Activated CD4-positive, alpha-beta T cell treated with anti-CD3 and anti-CD28 coated beads for 36 hours (primary cell): ENCODE data around the gene RDH5. TPM values are rescaled to one million over a fixed set of nuclear protein-coding genes. Genes with fewer than 3 reads are reported as not detected.

ENCODE experiments used
- ATAC-seq: fragments of 200-7000 bp; cut with Tn5 transposase; one replicate; pipeline ENCODE4 v1.10.0; 2021; ENCODE audit warnings: mild to moderate bottlenecking, moderate library complexity
- CTCF ChIA-PET: fragments of 350-600 bp; sonication (Branson Sonifier 250); formaldehyde crosslinking; loops from one replicate; lab custom pipeline; 2021; ENCODE audit warnings: antibody characterized with exemption; lab: Charles Lee
- POLR2A ChIA-PET: fragments of 350-600 bp; sonication (Branson Sonifier 250); formaldehyde crosslinking; loops from one replicate; lab custom pipeline; 2021; ENCODE audit warnings: antibody characterized with exemption, inconsistent platforms; lab: Charles Lee
- DNase-seq: peaks from one replicate; pipeline ENCODE4 v3.0.0-alpha.2; 2020
- H3K27ac Mint-ChIP-seq: one replicate; pipeline ENCODE4 v1.8.0; 2021; ENCODE audit warnings: mixed read lengths
- H3K27me3 Mint-ChIP-seq: one replicate; pipeline ENCODE4 v1.8.0; 2021; ENCODE audit warnings: mixed read lengths
- H3K36me3 Mint-ChIP-seq: one replicate; pipeline ENCODE4 v1.8.0; 2021; ENCODE audit warnings: low read depth, mixed read lengths
- H3K4me1 Mint-ChIP-seq: one replicate; pipeline ENCODE4 v1.8.0; 2021; ENCODE audit warnings: mixed read lengths
- H3K4me3 Mint-ChIP-seq: one replicate; pipeline ENCODE4 v1.8.0; 2021; ENCODE audit warnings: mild to moderate bottlenecking, moderate library complexity, mixed read lengths
- H3K9me3 Mint-ChIP-seq: one replicate; pipeline ENCODE4 v1.8.0; 2021; ENCODE audit warnings: low read depth, mixed read lengths
- intact Hi-C, 2 experiments: fragments of 100-400 bp; cut with DNase I in 1 of 2; cut with micrococcal nuclease in 1 of 2; formaldehyde crosslinking; loops; one replicate each; pipeline versions ENCODE4 v1.14.2 to v1.15.1; 2022 to 2024; cut with DNase I, micrococcal nuclease
- total RNA-seq, 2 experiments: library from RNA; stranded (reverse); gene quantifications; one replicate each; pipeline ENCODE4 v1.2.3, GENCODE V29; 2021

Gene RDH5
- total RNA-seq, 2 experiments from 2014 or later: 9.6 to 12.2 TPM

- H3K36me3 Mint-ChIP-seq: no peaks in the 10 kb centered on the region
- H3K27me3 Mint-ChIP-seq: peaks cover 20% of the 10 kb centered on the region
- ATAC-seq (no peak), DNase-seq (no peak)
- peak overlapping the region; percentile 70 for H3K4me3 Mint-ChIP-seq
- POLR2A ChIA-PET: interaction anchor here (0.6 kb wide), 1 partner anchor 398 kb away, joined by 3 read pairs; the partner anchor contains the start of gene PA2G4
- peaks cover 18% of the 10 kb centered on the region for H3K4me1 Mint-ChIP-seq
- intact Hi-C loops: no loop called here
- CTCF ChIA-PET: interaction anchor here (0.7 to 3.0 kb wide), 9 partner anchors 10 to 918 kb away, joined by 3 to 13 read pairs (median 4); no protein-coding TSS in a partner anchor
- no peaks in the 10 kb centered on the region for H3K9me3 Mint-ChIP-seq
- no peak overlapping the region for H3K27ac Mint-ChIP-seq
These were observed 13.5 kb upstream of the RDH5 start for GRCh38 chr12:55706568-55707218.

GRCh38 chr12:55707219-55707671 lies 12.9 kb upstream of the RDH5 start:
- Mint-ChIP-seq H3K27me3 (peaks cover 20% of the 10 kb centered on the region), H3K27ac (no peak overlapping the region), H3K4me1 (peaks cover 18% of the 10 kb centered on the region), H3K4me3 (peak overlapping the region; percentile 70), H3K9me3 (no peaks in the 10 kb centered on the region), H3K36me3 (no peaks in the 10 kb centered on the region)
- POLR2A ChIA-PET: no interaction called here
- intact Hi-C loops: no loop called here
- CTCF ChIA-PET: interaction anchor here (0.7 to 3.0 kb wide), 6 partner anchors 10 to 917 kb away, joined by 3 to 13 read pairs (median 4); no protein-coding TSS in a partner anchor
- ATAC-seq (peak; percentile 27), DNase-seq (peak; percentile 27)

GRCh38 chr12:55707841-55708694 lies 12.1 kb upstream of the RDH5 start, which contains the start of gene ITGA7:
Gene ITGA7, minus strand, starts transcription at chr12:55707904. Its CDS starts 222 bp downstream, at chr12:55707682.
- ChIA-PET CTCF (interaction anchor here (0.8 to 3.0 kb wide), 3 partner anchors 9 to 61 kb away, joined by 4 to 13 read pairs (median 5); no protein-coding TSS in a partner anchor), POLR2A (interaction anchor here (0.5 kb wide), 1 partner anchor 139 kb away, joined by 4 read pairs; no protein-coding TSS in a partner anchor)
- peak; percentile 86 for ATAC-seq
- Mint-ChIP-seq H3K4me1 (peaks cover 18% of the 10 kb centered on the region), H3K27me3 (peaks cover 20% of the 10 kb centered on the region), H3K36me3 (no peaks in the 10 kb centered on the region), H3K9me3 (no peaks in the 10 kb centered on the region), H3K27ac (no peak within 1 kb of the TSS), H3K4me3 (peak within 1 kb of the TSS; percentile 70)
- intact Hi-C loops: no loop called here
- DNase-seq: peak; percentile 75

GRCh38 chr12:55708695-55709233 lies 11.4 kb upstream of the RDH5 start:
- ATAC-seq (no peak), DNase-seq (no peak)
- H3K27ac Mint-ChIP-seq: no peak overlapping the region
- ChIA-PET CTCF (no interaction called here), POLR2A (no interaction called here)
- no peaks in the 10 kb centered on the region for H3K36me3 Mint-ChIP-seq
- intact Hi-C loops: no loop called here
- no peaks in the 10 kb centered on the region for H3K9me3 Mint-ChIP-seq
- H3K4me3 Mint-ChIP-seq: peak overlapping the region; percentile 70
- H3K27me3 Mint-ChIP-seq: peaks cover 20% of the 10 kb centered on the region
- peaks cover 18% of the 10 kb centered on the region for H3K4me1 Mint-ChIP-seq

GRCh38 chr12:55711786-55712553 lies 8.2 kb upstream of the RDH5 start:
- Mint-ChIP-seq H3K9me3 (no peaks in the 10 kb centered on the region), H3K27me3 (peaks cover 18% of the 10 kb centered on the region), H3K36me3 (peaks cover 2% of the 10 kb centered on the region), H3K4me3 (no peak overlapping the region), H3K27ac (no peak overlapping the region), H3K4me1 (peaks cover 26% of the 10 kb centered on the region)
- POLR2A ChIA-PET: interaction anchor here (0.6 kb wide), 1 partner anchor 31 kb away, joined by 8 read pairs; a partner anchor contains a TSS
- DNase-seq (no peak), ATAC-seq (no peak)
- intact Hi-C loops: loop anchor here in 1 of 2 experiments (10.0 kb wide), 1 partner anchor 727 kb away; the partner anchor contains the start of gene TESPA1
- CTCF ChIA-PET: interaction anchor here (0.6 to 1.2 kb wide), 5 partner anchors 10 to 56 kb away, joined by 3 to 4 read pairs (median 3); no protein-coding TSS in a partner anchor

- DNase-seq (no peak), ATAC-seq (no peak)
- peaks cover 29% of the 10 kb centered on the region for H3K4me1 Mint-ChIP-seq
- H3K27me3 Mint-ChIP-seq: peaks cover 14% of the 10 kb centered on the region
- H3K27ac Mint-ChIP-seq: no peak overlapping the region
- ChIA-PET POLR2A (no interaction called here), CTCF (interaction anchor here (0.6 to 1.2 kb wide), 3 partner anchors 11 to 55 kb away, joined by 3 to 4 read pairs (median 3); no protein-coding TSS in a partner anchor)
- H3K36me3 Mint-ChIP-seq: peaks cover 2% of the 10 kb centered on the region
- no peaks in the 10 kb centered on the region for H3K9me3 Mint-ChIP-seq
- intact Hi-C loops: loop anchor here in 1 of 2 experiments (10.0 kb wide), 1 partner anchor 728 kb away; the partner anchor contains the start of gene TESPA1
- no peak overlapping the region for H3K4me3 Mint-ChIP-seq
These were observed 7.3 kb upstream of the RDH5 start for GRCh38 chr12:55712700-55713415.

GRCh38 chr12:55713721-55714120 lies 6.5 kb upstream of the RDH5 start:
- CTCF ChIA-PET: no interaction called here
- ATAC-seq (no peak), DNase-seq (no peak)
- Mint-ChIP-seq H3K27me3 (peaks cover 8% of the 10 kb centered on the region), H3K9me3 (no peaks in the 10 kb centered on the region), H3K4me3 (no peak overlapping the region), H3K4me1 (peaks cover 31% of the 10 kb centered on the region), H3K27ac (no peak overlapping the region), H3K36me3 (peaks cover 4% of the 10 kb centered on the region)
- POLR2A ChIA-PET: interaction anchor here (0.5 kb wide), 1 partner anchor 666 kb away, joined by 3 read pairs; no protein-coding TSS in a partner anchor
- intact Hi-C loops: loop anchor here in 1 of 2 experiments (10.0 kb wide), 1 partner anchor 729 kb away; the partner anchor contains the start of gene TESPA1

- H3K4me1 Mint-ChIP-seq: peaks cover 30% of the 10 kb centered on the region
- H3K27ac Mint-ChIP-seq: peak overlapping the region; percentile 89
- CTCF ChIA-PET: interaction anchor here (0.8 to 6.6 kb wide), 8 partner anchors 9 to 224 kb away, joined by 3 to 67 read pairs (median 4); partner anchors contain the start of genes CD63, ORMDL2 and SARNP
- POLR2A ChIA-PET: interaction anchor here (0.6 kb wide), 1 partner anchor 1356 kb away, joined by 4 read pairs; no protein-coding TSS in a partner anchor
- intact Hi-C loops: loop anchor here (5.0 to 10.0 kb wide), 2 partner anchors 58 to 730 kb away; partner anchors contain the start of gene TESPA1 (in 1 of the 2)
- H3K36me3 Mint-ChIP-seq: peaks cover 4% of the 10 kb centered on the region
- H3K4me3 Mint-ChIP-seq: peak overlapping the region; percentile 86
- no peak for DNase-seq
- no peaks in the 10 kb centered on the region for H3K9me3 Mint-ChIP-seq
- peaks cover 2% of the 10 kb centered on the region for H3K27me3 Mint-ChIP-seq
- ATAC-seq: no peak
These were observed 4.9 kb upstream of the RDH5 start for GRCh38 chr12:55715169-55715764.
